Vein endothelial cell (primary cell): ENCODE results near the gene CH25H. TPM values are rescaled to one million over a fixed set of nuclear protein-coding genes. Genes with fewer than 3 reads are reported as not detected.

Experiments
- total RNA-seq: library from RNA; depleted of rRNA; stranded (reverse); fragments of >200 nt; gene quantifications from 2 replicates; pipeline ENCODE4 v1.2.3, GENCODE V29; 2012

Gene CH25H, protein sequence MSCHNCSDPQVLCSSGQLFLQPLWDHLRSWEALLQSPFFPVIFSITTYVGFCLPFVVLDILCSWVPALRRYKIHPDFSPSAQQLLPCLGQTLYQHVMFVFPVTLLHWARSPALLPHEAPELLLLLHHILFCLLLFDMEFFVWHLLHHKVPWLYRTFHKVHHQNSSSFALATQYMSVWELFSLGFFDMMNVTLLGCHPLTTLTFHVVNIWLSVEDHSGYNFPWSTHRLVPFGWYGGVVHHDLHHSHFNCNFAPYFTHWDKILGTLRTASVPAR
- total RNA-seq: 3.2 and 8.5 TPM in 2 replicates

DNA sequence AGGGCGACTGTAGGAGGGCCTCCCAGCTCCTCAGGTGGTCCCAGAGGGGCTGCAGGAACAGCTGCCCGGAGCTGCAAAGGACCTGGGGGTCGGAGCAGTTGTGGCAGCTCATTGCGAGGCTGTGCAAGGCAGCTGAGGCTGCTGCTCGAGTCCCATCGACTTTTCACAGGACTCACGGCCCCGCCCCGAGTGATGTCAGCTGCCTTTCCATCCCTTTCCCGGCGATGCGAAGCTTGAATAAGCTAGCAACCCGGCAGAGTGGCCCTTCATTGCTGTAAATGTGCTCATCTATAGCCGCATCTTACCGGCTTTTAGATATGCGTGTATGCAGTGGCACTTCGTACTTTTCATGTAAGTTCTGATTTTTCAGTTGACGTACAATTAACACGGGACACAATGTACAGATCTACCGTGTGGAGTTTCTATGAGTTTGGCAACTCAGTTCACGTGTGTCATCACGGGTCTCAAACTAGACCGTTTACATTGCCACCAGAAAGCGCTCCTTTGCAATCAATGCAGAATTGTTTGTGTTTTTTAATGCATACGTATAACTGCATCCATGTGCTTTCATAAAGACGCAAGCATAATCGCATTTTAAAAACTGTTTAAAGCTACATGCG, at the start of gene CH25H:
Gene CH25H (minus strand): TSS at position 137 of the 620 bp plus-strand sequence. CDS start 25 bp downstream, at position 112.

DNA sequence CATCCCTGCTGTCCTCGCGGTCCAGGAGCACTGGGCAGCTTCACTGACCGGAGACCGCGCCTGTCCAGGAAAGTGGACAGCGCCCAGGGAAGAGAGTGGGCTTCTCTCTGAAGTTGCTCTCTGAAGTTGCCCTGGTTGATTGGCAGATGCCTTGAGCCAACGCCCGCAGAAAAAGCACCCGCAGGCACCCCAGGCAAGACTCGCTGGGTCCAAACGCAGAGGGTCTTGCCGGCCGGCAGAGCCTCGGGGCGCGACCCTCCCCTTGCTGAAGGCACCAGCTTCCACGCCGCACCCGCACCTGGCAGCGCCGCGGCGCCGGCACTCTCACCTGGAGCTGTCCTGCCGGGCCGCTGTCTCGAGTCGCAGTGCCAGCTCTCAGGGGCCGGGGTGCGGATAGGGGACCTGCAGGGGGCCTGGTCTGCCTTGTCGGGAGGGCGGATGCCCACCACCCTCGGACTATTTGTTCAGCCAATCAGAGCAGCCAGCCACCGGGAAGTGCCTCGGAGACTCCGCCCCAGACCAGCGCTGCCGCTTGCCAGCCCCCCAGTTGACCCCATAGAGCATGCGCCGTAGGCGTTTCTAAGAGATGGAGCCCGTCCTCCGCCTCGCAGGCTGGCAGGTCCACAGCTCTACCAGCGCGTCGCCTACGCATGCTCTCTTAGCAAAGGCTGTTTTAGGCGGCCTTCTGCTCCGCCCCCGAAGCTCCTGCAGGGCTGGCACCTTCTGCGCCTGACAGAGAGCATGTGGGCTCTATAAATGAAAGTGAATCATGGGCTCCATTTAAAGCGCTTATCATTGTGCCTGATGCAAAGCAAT, 44.5 kb upstream of the CH25H start, which contains the start of gene LIPA:
Gene LIPA (minus strand): TSS at position 367 of the 816 bp plus-strand sequence. CDS start 4,127 bp downstream, outside the sequence.

Other genes starting within 250 kb of the CH25H start
- gene FAS, start 216.5 kb downstream of the CH25H start, total RNA-seq: 8.8 and 18.7 TPM in 2 replicates
- 23.8 and 40.4 TPM in 2 replicates for gene LIPA, start 44.5 kb upstream of the CH25H start, total RNA-seq
- gene IFIT2, start 94.7 kb upstream of the CH25H start, total RNA-seq: 2.3 and 2.7 TPM in 2 replicates
- gene IFIT3, start 120.7 kb upstream of the CH25H start, total RNA-seq: 5.4 and 7.5 TPM in 2 replicates
- gene IFIT1B, start 170.7 kb upstream of the CH25H start, total RNA-seq: not detected in 2 replicates
- 1.3 and 1.6 TPM in 2 replicates for gene IFIT1, start 185.3 kb upstream of the CH25H start, total RNA-seq
- gene IFIT5, start 207.3 kb upstream of the CH25H start, total RNA-seq: 3.6 and 12.6 TPM in 2 replicates